NCI-H187 treated with DMSO at 0.1 percent for 48 hours (cell line): ENCODE data around the gene KCNE3.

Source experiments
- DNase-seq: peaks from one replicate; lab custom pipeline; 2025; lab: John Stamatoyannopoulos, UW

KCNE3 gene

DNA sequence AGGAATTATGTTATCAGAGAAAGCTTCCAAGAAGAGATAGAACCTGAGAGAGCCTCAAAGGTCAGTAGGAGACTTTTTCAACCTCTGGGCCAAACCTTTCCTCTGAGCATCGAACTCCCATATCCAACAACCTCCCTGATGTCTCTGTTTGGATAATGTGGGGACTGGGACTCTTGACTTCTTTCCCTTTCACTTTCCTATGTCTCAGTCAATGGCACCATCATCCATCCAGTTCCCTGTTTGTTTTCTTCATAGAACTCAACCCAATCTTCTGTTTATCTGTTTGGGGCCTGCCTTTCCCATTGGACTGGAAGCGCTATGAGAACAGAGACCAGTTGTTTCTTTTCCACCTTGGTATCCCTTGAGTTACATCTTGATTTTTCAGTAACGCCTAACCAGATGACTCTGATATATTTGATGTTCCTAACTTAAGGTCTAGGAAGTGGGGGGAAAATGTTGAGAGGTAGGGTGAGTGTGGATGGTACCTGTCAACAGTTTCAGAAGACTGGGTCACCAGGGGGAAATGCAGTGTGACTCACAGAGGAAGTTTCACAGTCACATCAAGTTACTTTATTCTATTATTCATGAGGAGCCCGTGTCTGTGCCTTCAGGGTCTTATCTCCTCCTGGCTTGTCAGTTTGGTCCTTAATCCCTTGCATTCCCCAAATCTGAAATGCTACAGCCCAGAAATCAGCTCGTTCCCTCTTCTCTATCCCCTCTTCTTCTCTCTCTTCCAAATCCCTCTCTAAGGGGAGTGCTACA lies 4.5 kb upstream of the KCNE3 start:
- DNase-seq = no peak

DNA sequence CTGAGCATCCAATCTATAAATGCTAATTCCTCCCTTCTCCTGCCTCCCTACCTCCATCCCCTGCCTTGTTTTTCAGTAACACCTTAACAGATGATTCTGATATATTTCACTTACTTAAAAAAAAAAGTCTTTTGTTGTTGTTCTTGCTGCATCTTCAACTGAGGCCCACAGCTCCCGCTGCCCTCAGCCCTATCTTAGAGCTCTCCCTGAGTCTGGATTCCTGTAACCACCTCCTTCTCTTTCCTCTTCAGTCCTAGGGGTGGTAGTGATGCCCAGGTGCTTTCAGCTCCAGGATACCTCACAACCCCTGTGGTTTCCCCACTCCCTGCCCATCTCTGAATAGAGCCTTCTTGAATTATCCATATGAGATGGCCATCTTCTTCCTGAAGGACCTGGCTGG lies 3.7 kb upstream of the KCNE3 start:
- no peak for DNase-seq

DNA sequence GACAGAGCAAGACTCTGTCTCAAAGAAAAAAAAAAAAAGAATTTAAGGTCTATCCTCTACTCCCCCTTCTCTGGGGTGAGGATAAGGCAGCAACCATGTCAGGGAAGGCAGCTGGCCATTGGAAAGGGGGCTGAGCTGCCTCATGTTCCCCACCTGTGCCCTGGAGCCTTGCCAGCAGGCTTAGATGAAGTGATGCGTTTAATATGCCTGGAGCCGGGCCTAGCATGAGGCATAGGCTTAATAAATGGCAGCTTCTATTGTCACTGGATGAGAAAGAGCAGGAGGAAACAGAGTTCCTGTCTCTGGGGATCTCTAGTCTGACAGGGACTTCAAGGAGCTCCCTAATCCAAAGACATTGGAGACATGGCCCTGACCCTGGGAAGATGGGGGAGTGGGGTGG lies 3.2 kb upstream of the KCNE3 start:
- DNase-seq = no peak

DNA sequence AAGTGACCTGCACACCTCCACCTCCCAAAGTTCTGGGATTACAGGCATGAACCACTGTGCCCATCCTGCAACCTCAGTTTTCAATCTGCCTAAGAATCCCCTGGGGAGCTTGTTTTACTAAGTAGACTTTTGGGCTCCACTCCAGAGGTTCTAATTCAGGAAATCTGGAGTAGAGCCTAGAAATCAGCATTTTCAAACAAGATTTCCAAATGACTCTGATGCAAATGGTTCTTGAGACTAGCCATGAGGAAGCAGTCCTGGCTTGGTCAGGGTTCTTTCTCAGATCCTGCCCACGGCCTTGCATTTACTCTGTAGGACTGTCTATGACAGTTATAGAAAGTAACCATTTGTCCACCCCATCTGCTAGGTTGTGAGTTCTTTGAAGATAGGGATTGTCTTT lies 1.6 kb upstream of the KCNE3 start:
- DNase-seq = no peak

DNA sequence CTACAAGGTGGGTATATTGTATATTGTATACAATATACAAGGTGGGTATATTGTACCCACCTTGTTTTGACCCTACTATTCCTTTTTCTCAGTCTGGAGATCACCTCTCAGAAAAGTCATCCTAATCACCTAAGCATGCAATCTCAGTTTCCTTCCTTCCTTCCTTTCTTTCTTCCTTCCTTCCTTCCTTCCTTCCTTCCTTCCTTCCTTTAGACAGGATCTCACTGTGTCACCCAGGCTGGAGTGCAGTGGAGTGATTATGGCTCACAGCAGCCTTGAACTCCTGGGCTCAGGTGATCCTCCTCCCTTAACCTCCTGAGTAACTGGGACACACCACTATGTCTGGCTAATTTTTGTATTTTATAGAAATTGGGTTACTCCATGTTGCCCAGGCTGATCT lies 1.2 kb upstream of the KCNE3 start:
- no peak for DNase-seq

DNA sequence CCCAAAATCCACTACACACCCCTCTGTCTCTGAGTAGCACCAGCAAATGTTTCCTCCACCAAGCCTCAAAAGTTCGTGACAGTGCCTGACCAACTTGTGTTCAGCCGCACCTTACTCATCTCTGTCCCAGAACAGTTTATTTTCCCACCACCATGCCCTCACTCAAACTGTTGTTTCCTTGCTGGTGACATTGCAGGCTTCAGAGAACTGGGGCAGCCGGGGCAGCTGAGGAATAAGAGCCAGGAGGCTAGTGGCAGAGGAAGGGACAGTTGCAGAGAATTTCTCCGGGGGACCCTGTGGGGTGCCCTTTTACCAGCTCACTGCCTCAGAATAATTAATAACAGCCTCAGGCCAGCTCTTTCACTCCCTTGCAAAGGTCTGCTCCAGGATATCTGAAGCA lies 709 bp upstream of the KCNE3 start:
- no peak for DNase-seq

DNA sequence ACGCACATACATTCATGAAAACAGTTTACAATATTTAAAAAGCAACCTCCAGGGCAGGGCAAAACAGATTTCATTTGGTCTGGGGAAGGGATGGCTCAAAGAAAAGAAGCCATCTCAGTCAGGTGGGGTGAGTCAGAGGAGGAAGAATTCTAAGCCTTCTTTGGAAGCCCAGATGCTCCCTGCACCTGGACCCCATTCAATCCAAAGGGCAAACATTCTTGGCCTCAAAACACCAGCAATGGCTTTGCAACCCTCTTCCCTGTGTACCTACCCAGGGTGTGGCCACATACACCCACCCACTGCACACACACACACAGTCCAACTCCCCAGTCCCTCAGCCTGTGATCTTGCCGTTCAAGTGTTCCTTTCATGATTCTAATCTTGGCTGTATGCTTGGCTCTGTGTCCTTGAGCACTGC lies 2.0 kb downstream of the KCNE3 start:
- DNase-seq = no peak

DNA sequence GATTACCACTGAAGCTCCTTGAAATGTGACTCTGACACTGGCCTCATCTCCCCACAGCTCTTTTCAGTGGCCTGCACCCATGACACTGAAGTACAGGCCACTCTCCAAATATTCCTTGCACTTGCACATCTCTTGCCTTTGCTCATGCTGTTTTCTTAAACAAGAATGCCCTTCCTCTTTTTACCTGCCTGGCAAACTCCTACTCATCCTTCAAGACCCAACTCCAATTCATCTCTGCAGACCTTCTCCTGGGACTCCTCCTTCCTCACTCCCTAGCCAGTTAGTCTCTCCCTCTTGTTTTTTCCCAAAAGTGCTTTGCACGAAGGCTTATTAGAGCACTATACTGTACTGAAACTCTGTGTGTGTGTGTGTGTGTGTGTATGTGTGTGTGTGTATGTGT lies 2.6 kb downstream of the KCNE3 start:
- DNase-seq = no peak

DNA sequence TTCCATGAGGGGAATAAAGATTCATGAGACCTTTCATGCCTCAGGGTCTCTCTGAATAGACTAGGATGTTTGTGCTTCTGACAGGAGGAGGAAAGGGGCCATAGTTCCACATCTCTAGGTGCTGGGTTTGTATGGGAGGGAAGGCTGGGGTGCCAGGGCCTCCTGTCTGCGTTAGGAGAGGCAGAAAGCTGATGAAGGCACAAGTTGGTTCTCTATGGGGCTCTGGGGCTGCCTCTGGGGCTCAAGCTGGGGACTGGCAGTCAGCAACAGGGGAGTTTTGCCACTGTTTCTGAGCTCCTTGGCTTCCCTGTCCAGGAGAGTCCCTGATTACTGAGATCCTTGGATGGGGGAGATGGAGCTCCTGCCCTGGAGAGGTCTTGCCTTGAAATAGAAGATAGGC lies 4.1 kb downstream of the KCNE3 start:
- DNase-seq = no peak

DNA sequence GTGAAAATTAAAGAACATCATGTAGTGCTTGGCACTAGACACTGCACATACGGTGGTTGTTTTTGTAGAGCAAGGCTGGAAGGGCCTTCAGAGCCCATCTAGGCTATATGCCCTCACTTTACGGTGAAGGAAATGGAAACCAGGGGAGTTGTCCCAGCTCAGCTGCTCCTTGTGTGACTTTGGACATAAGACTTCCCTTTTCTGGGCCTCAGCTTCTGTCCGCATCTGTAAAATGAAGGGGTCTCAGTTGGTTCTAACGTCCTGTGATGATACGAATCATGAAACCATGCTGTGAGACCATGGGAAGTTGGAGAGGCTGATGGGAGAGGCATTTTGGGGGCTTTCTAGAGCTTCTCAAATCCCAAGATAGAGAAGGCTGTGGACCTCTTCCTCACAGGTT lies 4.7 kb downstream of the KCNE3 start:
- no peak for DNase-seq

DNA sequence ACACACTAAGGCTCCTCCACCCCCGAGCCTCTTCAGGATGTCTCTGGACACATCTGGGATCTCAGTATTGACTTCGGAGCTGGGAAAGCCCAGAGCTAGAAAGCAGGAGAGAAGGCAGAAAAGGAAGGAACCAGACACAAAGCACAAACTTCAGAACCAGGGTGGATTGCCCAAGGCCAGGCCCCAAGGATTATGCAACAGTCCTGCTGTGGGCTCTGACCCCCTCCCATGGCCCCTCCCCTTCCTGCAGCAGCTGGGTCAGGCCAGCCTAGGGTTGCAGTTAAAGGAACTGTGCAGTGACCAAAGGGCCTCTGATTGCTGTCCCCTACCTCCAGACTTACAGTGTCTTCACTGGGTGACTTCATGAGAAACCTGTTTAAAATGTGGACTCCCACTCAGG lies 5.3 kb downstream of the KCNE3 start:
- DNase-seq = no peak

DNA sequence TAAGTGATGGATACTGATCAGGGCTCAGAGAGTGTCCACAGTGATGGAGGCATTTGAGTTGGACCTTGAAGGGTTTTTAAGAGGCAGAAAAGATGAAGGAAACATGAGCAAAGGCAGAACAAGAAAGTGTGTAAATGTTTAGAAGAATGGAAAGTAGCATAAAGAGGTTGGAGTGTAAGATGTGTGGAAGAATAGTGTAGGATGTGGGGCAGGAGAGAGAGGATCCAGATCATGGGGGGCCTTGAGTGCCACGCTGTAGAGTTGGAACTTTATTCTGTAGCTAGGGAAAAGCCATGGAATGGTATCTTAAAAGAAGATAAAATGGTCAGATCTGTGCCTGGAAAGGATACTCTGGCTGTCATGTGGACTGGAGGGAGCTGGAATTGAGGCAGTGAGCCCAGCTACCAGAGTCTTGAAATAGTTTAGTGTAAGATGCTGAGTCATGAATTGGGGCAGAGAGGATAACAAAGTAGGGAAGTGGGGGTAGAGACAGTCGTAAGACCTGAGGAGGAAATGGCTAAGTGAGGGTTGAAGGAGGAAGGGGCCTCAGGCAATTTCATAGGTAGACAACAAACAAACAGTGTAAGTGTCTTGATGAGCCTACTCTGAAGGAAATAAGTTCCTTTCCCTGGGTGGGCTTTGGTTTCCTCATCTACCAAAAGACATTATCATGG lies 6.7 kb downstream of the KCNE3 start:
- DNase-seq = no peak

DNA sequence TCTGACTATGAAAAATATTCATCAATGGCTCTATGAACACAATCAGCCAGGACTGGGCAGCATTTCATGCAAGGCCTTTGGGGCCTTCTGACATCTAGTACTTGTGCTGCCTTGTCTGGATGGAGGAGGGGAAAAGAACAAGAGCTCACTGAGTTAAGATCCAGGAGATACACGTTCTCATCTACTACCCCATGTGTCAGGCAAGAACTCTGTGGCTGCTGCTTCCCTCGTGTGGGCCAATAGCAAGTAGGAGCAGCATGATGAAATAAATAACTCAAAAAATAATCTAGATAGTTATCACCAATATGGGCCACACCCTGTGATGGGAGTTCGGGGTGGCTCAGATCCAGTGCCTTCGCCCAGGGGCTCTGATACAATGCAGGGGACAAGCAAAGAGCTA lies 7.3 kb downstream of the KCNE3 start:
- no peak for DNase-seq

DNA sequence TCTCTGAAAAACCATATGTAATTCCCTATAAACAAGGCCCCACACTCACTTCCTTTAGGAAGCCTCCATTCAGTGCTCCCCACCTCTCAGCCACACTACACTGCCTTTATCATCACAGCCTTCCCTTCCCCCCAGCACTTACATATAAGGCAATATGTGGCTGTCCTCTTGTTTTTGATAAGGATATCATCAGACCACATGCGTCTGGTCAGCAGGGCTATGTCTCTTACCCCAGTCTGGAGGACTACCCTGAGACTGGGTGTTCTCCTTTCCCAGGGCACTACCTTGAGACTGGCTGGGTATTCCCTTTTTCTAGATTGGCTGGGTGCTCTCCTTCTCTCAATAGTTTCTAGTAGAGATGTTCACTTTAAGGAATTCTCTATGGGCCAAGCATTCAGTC lies 7.8 kb downstream of the KCNE3 start:
- DNase-seq = no peak

DNA sequence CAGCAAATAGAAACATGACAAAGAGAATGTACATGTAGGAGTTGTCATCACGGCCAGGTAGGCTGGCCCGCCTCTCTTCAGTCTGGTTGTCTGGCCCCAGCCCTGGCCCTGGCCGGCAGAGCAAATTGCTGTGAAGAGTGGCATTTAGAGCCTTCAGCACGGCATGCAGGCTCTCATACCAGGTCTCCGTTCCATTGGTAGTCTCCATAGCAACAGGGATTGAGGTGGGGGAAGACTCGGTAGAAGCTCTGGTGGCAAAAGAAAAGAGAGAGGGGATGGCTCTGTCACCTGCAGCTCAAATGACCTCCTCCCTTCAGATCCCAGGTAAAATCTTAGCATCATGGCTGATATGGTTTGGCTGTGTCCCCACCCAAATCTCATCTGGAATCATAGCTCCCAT lies 10.0 kb downstream of the KCNE3 start:
- no peak for DNase-seq

DNA sequence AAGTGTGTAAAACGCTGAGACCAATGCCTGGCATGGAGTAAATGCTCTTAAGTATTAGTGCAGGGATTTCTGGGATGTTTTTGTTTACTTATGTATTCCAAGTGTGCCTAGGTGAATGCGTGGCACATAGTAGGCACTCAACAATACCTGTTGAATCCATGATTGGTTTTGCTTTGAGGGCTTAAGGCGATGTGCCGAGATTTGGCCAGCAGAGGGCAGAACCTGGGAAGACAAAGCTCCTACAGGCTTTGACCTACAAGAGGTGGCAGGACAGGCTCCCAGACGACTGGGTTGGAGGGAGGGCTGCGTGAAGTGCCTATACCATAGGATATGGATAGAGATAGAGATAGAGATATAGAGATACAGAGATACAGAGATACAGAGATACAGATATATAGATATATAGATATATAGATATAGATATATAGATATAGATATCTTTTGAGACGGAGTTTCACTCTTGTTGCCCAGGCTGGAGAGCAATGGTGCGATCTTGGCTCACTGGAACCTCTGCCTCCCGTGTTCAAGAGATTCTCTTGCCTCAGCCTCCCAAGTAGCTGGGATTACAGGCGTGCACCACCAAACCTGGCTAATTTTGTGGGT lies 13.9 kb downstream of the KCNE3 start:
- no peak for DNase-seq

DNA sequence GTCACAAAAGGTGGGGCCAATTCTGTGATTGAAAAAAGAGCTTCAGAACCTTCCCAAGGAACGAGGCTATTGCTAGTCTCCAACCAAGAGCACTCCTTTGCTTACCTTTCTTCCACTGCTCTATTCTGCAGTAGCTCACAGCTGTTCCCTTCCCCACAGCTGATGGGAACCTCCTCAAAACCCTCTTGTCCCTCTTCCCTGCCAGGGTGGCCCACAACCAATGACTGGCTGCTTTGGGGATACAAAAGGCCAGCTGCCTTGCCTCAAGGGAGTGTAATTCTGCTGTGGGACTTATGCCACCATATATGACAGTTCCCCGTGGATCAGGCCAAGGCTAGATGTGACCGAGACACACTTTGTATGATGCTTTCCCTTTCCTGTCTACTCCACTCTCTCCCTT lies 15.0 kb downstream of the KCNE3 start:
- DNase-seq = no peak

DNA sequence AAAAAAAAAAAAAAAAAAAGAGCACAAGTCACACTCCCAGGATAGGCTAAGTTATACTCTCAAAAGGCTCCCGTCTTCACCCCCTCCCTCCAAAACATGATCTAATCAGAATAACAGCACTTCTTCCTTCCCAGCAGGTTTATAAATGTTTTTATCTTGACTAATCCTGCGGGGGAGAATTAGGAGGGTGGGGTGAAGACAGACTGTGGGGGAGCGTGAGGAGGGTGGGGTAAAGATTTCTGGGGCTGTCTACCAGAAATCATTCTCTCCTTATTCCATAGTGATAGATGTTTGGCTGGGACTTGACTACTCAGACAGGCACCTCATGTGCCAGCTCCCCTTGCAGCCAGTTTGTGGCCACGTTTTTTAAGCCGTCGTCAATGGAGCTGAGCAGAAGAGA lies 17.0 kb downstream of the KCNE3 start:
- DNase-seq = no peak

DNA sequence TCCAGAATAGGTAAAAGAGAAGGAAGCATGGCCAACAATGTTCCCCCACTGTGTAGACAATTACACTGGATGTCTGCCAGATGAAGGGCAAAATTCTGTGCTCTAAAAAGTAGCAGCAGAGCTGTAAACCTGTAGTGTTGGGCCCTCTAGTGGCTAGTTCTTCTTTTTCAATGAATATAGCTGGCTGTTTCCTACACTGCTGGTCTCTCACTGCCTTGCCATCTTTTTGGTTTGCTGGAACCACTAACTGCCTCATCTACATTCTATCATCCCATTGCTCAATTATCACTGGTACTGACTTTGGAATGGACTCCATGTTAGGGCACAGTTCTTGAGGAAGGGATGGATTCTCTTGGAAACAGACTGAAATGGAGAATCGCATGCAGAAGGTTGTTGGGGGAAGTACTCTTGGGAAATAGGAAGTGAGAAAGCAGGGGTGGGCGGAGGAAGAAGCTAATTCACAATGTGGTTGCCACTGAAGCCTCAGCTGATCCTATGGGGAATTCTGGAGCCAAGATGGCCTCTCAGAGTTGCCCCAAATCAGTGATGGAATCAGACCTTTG lies 17.9 kb downstream of the KCNE3 start:
- DNase-seq = peak; percentile 34

DNA sequence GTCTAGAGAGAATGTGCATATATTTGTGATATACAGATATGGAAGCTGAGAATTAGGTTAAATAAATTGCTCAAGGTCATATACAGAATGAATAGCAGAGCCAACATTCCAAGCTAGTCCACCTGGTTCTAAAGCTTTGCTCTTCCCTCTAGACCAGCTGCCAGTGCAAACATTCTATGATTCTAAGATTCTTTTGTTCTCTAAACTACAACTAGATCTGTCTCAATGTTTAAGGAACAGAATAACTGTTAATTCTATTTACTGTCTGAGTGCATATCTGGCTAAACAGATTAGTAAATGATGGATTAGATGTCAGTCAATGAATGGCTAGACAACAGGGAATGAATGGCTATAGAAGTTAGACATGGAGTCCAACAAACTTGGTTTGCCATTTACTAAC lies 19.6 kb downstream of the KCNE3 start:
- no peak for DNase-seq

DNA sequence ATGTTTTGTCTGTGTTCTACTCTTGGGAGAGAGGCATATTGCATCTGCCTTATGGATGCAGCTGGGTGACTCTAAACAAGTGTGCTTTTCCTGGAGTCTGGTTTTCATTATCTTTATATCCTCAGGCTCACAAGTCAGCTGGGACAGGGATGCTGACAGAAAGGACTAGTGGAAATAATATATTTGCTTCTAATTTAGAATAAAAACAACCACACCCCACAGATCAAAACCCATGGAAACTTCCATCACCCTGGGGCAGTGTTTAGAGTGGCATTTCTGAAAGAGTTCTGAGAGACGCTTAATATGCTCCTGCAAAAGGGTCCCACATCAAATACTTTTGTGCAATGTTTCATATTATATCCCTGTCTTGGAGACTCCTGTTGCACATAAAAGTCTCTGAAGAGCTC lies 20.8 kb downstream of the KCNE3 start:
- no peak for DNase-seq

DNA sequence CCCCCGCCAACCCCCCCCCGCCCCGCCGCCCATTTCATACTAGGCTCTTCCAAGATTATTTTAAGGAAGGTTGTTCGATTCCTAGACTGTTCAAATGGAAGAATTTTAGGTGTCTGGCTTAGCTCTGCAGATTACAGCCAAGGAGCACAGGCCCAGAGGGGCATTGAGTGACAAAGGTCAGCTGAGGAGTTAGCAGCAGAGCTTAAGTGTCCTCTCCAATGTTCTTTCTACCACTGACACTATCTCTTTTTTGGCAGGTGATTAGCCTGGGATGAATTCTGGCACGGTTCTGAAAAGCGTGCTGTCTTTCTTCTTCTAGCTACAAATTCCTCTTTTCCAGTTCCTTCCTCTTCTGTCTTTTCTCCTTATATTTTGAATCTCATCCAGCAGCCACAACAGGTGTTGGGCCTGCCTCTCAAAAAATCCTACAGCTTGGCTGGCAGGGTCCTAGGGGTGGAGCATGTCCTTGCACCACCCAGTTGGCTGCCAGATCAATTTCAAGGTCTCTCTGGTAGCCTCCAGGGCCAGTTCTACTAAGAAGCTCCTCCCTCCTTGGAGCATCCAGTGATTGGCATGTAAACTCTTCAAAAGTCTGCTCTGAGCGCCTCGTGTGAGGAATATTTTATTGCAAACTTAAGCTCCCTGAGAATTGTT lies 23.0 kb downstream of the KCNE3 start:
- no peak for DNase-seq
